ENCODE data around the gene RPRD1A. TPM values are rescaled to one million over a fixed set of nuclear protein-coding genes. Genes with fewer than 3 reads are reported as not detected.

Gene RPRD1A
- total RNA-seq, 1 experiment from 2014 or later, result 80.7 TPM

- H3K4me1 ChIP-seq (ENCODE audit: control insufficient read depth in 1 of 2, insufficient read depth in 2 of 2, low read length in 2 of 2), result 0 out of 4 replicates have a peak, but pooled peaks cover 0 to 8% of the 10 kb centered on the region in 2 experiments
- no peaks in the 10 kb centered on the region for H3K79me2 ChIP-seq (ENCODE audit: insufficient read depth, low read length)
- ChIA-PET POLR2A (no interaction called here), CTCF (no interaction called here), RAD21 (ENCODE audit: low non-redundant PET in 1 of 2, low total read pairs in 2 of 2, uncharacterized antibody in 2 of 2, unreplicated experiment in 2 of 2) (no interaction called here)
- H3K4me3 ChIP-seq (replicated peaks in 1 of 2; ENCODE audit: low read depth in 1 of 2, low read length in 2 of 2), result no peak overlapping the region
- H4K20me1 ChIP-seq (ENCODE audit: insufficient read depth), result no peaks in the 10 kb centered on the region
- no peaks in the 10 kb centered on the region for H3K9me2 ChIP-seq (ENCODE audit: insufficient read depth)
- TF ChIP-seq POLR2A (IDR thresholded peaks at IDR 0.05; ENCODE audit: borderline replicate concordance, extremely low read depth, insufficient read depth, insufficient read length) (no peak), TCF7L2 (IDR thresholded peaks at IDR 0.05; ENCODE audit: borderline replicate concordance, extremely low read depth, insufficient read depth, insufficient read length) (no peak), SIN3A (IDR thresholded peaks at IDR 0.05; ENCODE audit: low read depth) (no peak), ELF1 (IDR thresholded peaks at IDR 0.05; ENCODE audit: borderline replicate concordance, low read depth) (no peak), ATF3 (IDR thresholded peaks at IDR 0.05) (no peak), REST (IDR thresholded peaks at IDR 0.05; ENCODE audit: low read depth) (no peak), CEBPB (IDR thresholded peaks at IDR 0.05; ENCODE audit: low read depth) (no peak), CBX3 (IDR thresholded peaks at IDR 0.05; ENCODE audit: low read depth) (no peak), ZNF274 (IDR thresholded peaks at IDR 0.05; ENCODE audit: low read depth, low read length) (no peak), YY1 (IDR thresholded peaks at IDR 0.05; ENCODE audit: extremely low read depth, insufficient replicate concordance, low read depth, low read length) (no peak), EZH2phosphoT487 (IDR thresholded peaks at IDR 0.05; ENCODE audit: borderline replicate concordance) (no peak), EGR1 (IDR thresholded peaks at IDR 0.05; ENCODE audit: low read depth) (no peak), RAD21 (IDR thresholded peaks at IDR 0.05; ENCODE audit: low read depth) (no peak), SRF (IDR thresholded peaks at IDR 0.05; ENCODE audit: low read depth) (no peak), CTCF (IDR thresholded peaks at IDR 0.05 in 2 of 3, conservative IDR thresholded peaks at IDR 0.05 in 1 of 3; ENCODE audit: borderline replicate concordance in 1 of 3, insufficient read depth in 1 of 3, low read depth in 2 of 3, low read length in 2 of 3) (no peak), JUND (IDR thresholded peaks at IDR 0.05) (no peak), MAX (IDR thresholded peaks at IDR 0.05) (no peak), EZH2 (IDR thresholded peaks at IDR 0.05) (no peak), ZBTB33 (IDR thresholded peaks at IDR 0.05; ENCODE audit: extremely low read depth, insufficient replicate concordance, low read length) (no peak)
- no peaks in the 10 kb centered on the region for H3K9me3 ChIP-seq (ENCODE audit: control insufficient read depth in 1 of 2, insufficient read depth in 1 of 2, low read depth in 1 of 2, low read length in 2 of 2)
- no peak overlapping the region for H3K9ac ChIP-seq (ENCODE audit: low read length)
- no TSS peak for BruUV-seq (replicated peaks)
- DNase-seq (ENCODE audit: low read depth, low spot score) (no peak), ATAC-seq (no peak)
- H3K27ac ChIP-seq (ENCODE audit: low read depth, low read length), result no peak overlapping the region
- peaks cover 0 to 6% of the 10 kb centered on the region in 2 experiments; a peak in 3 of 4 replicates for H3K36me3 ChIP-seq (ENCODE audit: control insufficient read depth in 1 of 2, insufficient read depth in 2 of 2, low read length in 2 of 2)
- no peak overlapping the region for H3K4me2 ChIP-seq (ENCODE audit: low read length)
- H3K27me3 ChIP-seq (ENCODE audit: insufficient read depth, low read length), result no peaks in the 10 kb centered on the region
- no peak overlapping the region for H2AFZ ChIP-seq (ENCODE audit: low read depth, low read length, poor library complexity, severe bottlenecking)
- intact Hi-C loops (cut with micrococcal nuclease), result loop anchor here (10.0 kb wide), 1 partner anchor 735 kb away; no protein-coding TSS in a partner anchor
Measured at GRCh38 chr18:36020174-36020711, 47.1 kb downstream of the RPRD1A start.

Data from HCT116 (cell line).